BLaER1 treated with 17β-estradiol and CSF1 and Interleukin-3, amounts not matched to agents 10 nM and 100 nM (cell line): ENCODE measurements around the gene TIMM17A.
"Not testable (repeated sequence)": the region's sequence is repeated elsewhere in the genome, so short reads cannot be mapped to it uniquely, and the experiment has no call there.

Experiments
- H3K27ac ChIP-seq, 11 experiments: shearing (Covaris generic); formaldehyde crosslinking; 2 replicates each; pipeline ENCODE4 v1.8.1; 2022
- H3K27me3 ChIP-seq, 11 experiments: shearing (Covaris generic); formaldehyde crosslinking; 2 replicates each; pipeline ENCODE4 v1.8.1; 2022
- H3K36me3 ChIP-seq, 11 experiments: shearing (Covaris generic); formaldehyde crosslinking; 2 replicates each; pipeline ENCODE4 v1.8.1; 2022
- H3K4me1 ChIP-seq, 10 experiments: shearing (Covaris generic); formaldehyde crosslinking; 2 replicates each; pipeline ENCODE4 v1.8.1; 2022
- H3K4me2 ChIP-seq, 11 experiments: shearing (Covaris generic); formaldehyde crosslinking; 2 replicates each; pipeline ENCODE4 v1.8.1; 2022
- H3K4me3 ChIP-seq, 10 experiments: shearing (Covaris generic); formaldehyde crosslinking; 2 replicates each; pipeline ENCODE4 v1.8.1; 2022
- H3K9ac ChIP-seq, 11 experiments: shearing (Covaris generic); formaldehyde crosslinking; 2 replicates each; pipeline ENCODE4 v1.8.1; 2022
- H3K9me3 ChIP-seq, 11 experiments: shearing (Covaris generic); formaldehyde crosslinking; replicated peaks in 1 of 11; 2 replicates each; pipeline ENCODE4 v1.8.1; 2022
- H4K20me1 ChIP-seq, 11 experiments: shearing (Covaris generic); formaldehyde crosslinking; 2 replicates each; pipeline ENCODE4 v1.8.1; 2022
- Cebpa-rat ChIP-seq, 11 experiments: shearing (Covaris generic); IDR thresholded peaks; 2 replicates each; pipeline ENCODE4 v1.8.1; 2022

The TIMM17A gene

DNA sequence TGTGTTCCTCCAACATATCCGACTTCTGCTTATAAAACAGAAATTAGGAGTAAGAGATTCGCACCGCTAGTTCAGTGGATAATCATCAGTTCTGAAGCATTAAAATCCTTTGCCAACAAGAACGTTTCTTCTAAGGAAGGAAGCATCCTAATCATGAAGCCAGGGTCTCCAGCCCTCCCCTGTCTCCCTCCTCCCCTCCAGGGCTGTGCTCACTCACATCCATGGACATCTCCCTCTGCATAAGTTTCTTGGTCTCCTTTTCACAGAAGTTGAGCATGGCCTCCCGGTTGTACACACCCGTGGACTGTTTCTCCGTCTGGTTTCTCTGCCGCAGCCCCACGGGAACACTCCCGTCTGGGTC lies 9.5 kb upstream of the TIMM17A start:
- Histone ChIP-seq H3K27ac (no peak overlapping the region), H4K20me1 (0 out of 22 replicates have a peak, but pooled peaks cover 0 to 4% (median 0%) of the 10 kb centered on the region in 11 experiments), H3K4me2 (0 out of 22 replicates have a peak overlapping the region, but pooled peaks of 1 of the 11 experiments have one; percentile 29), H3K9me3 (peaks cover 0 to 7% (median 0%) of the 10 kb centered on the region in 11 experiments; a peak in 1 of 22 replicates), H3K9ac (no peak overlapping the region), H3K36me3 (no peaks in the 10 kb centered on the region), H3K27me3 (peaks cover 40 to 55% (median 53%) of the 10 kb centered on the region in 11 experiments), H3K4me3 (no peak overlapping the region), H3K4me1 (peaks cover 0 to 13% (median 5%) of the 10 kb centered on the region in 10 experiments; a peak in 5 of 20 replicates)
- no peak for TF ChIP-seq Cebpa-rat (IDR thresholded peaks at IDR 0.05)

DNA sequence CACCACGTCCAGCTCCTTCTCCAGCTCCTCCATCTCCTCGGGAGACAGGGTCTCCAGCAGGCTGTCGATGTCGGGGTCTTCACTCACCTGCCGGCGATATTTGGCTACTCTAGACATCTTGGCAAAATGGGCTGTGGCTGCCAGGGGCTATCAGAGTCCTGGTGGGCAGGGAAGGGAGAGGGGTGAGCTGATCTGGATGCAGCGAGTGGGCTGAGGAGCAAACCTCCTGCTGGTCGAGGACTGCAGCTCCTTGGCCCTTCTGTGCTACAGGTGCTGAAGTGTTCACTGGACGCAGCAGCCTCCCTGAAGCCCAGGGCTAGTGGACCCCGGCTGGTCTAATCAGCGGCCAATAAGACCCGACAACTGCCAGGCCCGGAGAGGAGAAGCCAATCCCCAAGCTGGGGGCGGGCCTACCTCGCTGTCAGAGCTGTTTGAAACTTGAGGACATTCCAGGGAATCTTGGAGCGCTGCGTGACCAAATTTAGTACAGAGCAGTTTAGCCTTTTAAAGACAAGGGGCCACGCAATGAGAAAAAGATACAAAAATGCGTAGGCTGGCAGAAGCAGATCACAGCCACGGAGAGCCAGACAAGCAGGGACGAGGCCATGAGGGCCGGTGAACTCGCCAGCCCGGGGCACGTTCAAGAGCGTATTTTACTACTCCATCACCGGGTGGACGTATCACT lies 8.9 kb upstream of the TIMM17A start, which contains the start of gene LMOD1:
Gene LMOD1 (minus strand): TSS at position 325 of the 685 bp plus-strand sequence. CDS start 208 bp downstream, at position 117.
- H3K9ac ChIP-seq = no peak within 1 kb of the TSS
- peaks cover 40 to 55% (median 53%) of the 10 kb centered on the region in 11 experiments for H3K27me3 ChIP-seq
- peaks cover 0 to 7% (median 0%) of the 10 kb centered on the region in 11 experiments; a peak in 1 of 22 replicates for H3K9me3 ChIP-seq
- peaks cover 0 to 13% (median 5%) of the 10 kb centered on the region in 10 experiments; a peak in 5 of 20 replicates for H3K4me1 ChIP-seq
- no peaks in the 10 kb centered on the region for H3K36me3 ChIP-seq
- peak within 1 kb of the TSS in 6 of 11 experiments; percentile 3 to 29 (median 12); a peak in 8 of 22 replicates for H3K4me2 ChIP-seq
- no peak within 1 kb of the TSS for H3K27ac ChIP-seq
- no peak within 1 kb of the TSS for H3K4me3 ChIP-seq
- TF ChIP-seq Cebpa-rat (IDR thresholded peaks at IDR 0.05) = no peak
- 0 out of 22 replicates have a peak, but pooled peaks cover 0 to 4% (median 0%) of the 10 kb centered on the region in 11 experiments for H4K20me1 ChIP-seq

- Histone ChIP-seq H4K20me1 (0 out of 22 replicates have a peak, but pooled peaks cover 0 to 4% (median 0%) of the 10 kb centered on the region in 11 experiments), H3K27me3 (peaks cover 40 to 55% (median 53%) of the 10 kb centered on the region in 11 experiments), H3K4me1 (peaks cover 0 to 13% (median 5%) of the 10 kb centered on the region in 10 experiments; a peak in 5 of 20 replicates), H3K9ac (no peak overlapping the region), H3K27ac (no peak overlapping the region), H3K4me2 (no peak overlapping the region), H3K36me3 (no peaks in the 10 kb centered on the region), H3K4me3 (no peak overlapping the region), H3K9me3 (peaks cover 0 to 7% (median 0%) of the 10 kb centered on the region in 11 experiments; a peak in 1 of 22 replicates)
- TF ChIP-seq Cebpa-rat (IDR thresholded peaks at IDR 0.05) = no peak
These were observed 7.7 kb upstream of the TIMM17A start for GRCh38 chr1:201947697-201948008.

- H3K4me2 ChIP-seq = peak overlapping the region in 4 of 11 experiments; percentile 7 to 37 (median 28); a peak in 6 of 22 replicates
- H3K9me3 ChIP-seq = peaks cover 0 to 7% (median 0%) of the 10 kb centered on the region in 11 experiments; a peak in 1 of 22 replicates
- no peak overlapping the region for H3K9ac ChIP-seq
- H3K4me3 ChIP-seq = no peak overlapping the region
- H3K4me1 ChIP-seq = peaks cover 0 to 17% (median 6%) of the 10 kb centered on the region in 10 experiments; a peak in 12 of 20 replicates
- TF ChIP-seq Cebpa-rat (IDR thresholded peaks at IDR 0.05) = no peak
- peaks cover 40 to 45% (median 42%) of the 10 kb centered on the region in 11 experiments for H3K27me3 ChIP-seq
- H3K27ac ChIP-seq = no peak overlapping the region
- no peaks in the 10 kb centered on the region for H3K36me3 ChIP-seq
- 0 out of 22 replicates have a peak, but pooled peaks cover 0 to 4% (median 0%) of the 10 kb centered on the region in 11 experiments for H4K20me1 ChIP-seq
These were observed 5.8 kb upstream of the TIMM17A start for GRCh38 chr1:201949491-201949890.

- peaks cover 13 to 25% (median 20%) of the 10 kb centered on the region in 10 experiments for H3K4me1 ChIP-seq
- H3K36me3 ChIP-seq = peaks cover 24 to 27% (median 26%) of the 10 kb centered on the region in 11 experiments
- H3K4me3 ChIP-seq = peak overlapping the region; percentile 80 to 92 (median 88)
- peak overlapping the region; percentile 90 to 96 (median 93) for H3K9ac ChIP-seq
- H3K27me3 ChIP-seq = no peaks in the 10 kb centered on the region
- H3K9me3 ChIP-seq = no peaks in the 10 kb centered on the region
- peak overlapping the region; percentile 57 to 92 (median 74) for H3K4me2 ChIP-seq
- TF ChIP-seq Cebpa-rat (IDR thresholded peaks at IDR 0.05) = no peak
- H4K20me1 ChIP-seq = peaks cover 0 to 25% (median 17%) of the 10 kb centered on the region in 11 experiments; a peak in 16 of 22 replicates
- peak overlapping the region; percentile 82 to 95 (median 91) for H3K27ac ChIP-seq
These were observed 867 bp upstream of the TIMM17A start for GRCh38 chr1:201954263-201955008.

- no peak for TF ChIP-seq Cebpa-rat (IDR thresholded peaks at IDR 0.05)
These were observed 433 bp downstream of the TIMM17A start for GRCh38 chr1:201955729-201956143.

DNA sequence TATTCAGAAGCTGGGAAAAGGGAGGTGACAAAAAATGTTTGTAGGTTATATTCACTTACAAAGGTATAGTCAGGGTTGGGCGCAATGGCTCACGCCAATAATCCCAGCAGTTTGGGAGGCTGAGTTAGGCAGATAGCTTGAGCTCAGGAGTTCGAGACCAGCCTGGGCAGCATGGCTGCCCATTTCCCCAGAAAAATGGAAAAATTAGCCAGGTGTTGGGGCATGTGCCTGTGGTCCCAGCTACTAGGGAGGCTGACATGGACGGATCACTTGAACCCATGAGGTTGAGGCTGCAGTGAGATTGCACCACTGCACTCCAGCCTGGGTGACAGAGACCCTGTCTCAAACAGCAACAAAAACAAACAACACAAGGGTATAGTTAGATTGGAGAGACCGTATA lies 3.0 kb downstream of the TIMM17A start:
- Histone ChIP-seq H3K4me2 (no peak overlapping the region), H3K27ac (no peak overlapping the region), H3K4me3 (no peak overlapping the region), H3K9me3 (no peaks in the 10 kb centered on the region), H4K20me1 (peaks cover 22 to 62% (median 53%) of the 10 kb centered on the region in 11 experiments; a peak in 19 of 22 replicates), H3K36me3 (peaks cover 63 to 66% (median 65%) of the 10 kb centered on the region in 11 experiments), H3K9ac (no peak overlapping the region), H3K4me1 (peaks cover 13 to 22% (median 19%) of the 10 kb centered on the region in 10 experiments), H3K27me3 (no peaks in the 10 kb centered on the region)
- TF ChIP-seq Cebpa-rat (IDR thresholded peaks at IDR 0.05) = no peak

More at GRCh38 chr1:201955729-201956143, 433 bp downstream of the TIMM17A start:
- H3K4me3 ChIP-seq = peak overlapping the region; percentile 80 to 92 (median 88)
- H4K20me1 ChIP-seq = peaks cover 3 to 38% (median 27%) of the 10 kb centered on the region in 11 experiments; a peak in 19 of 22 replicates
- no peaks in the 10 kb centered on the region for H3K9me3 ChIP-seq
- H3K36me3 ChIP-seq = peaks cover 37 to 40% (median 39%) of the 10 kb centered on the region in 11 experiments
- H3K4me1 ChIP-seq = peaks cover 13 to 22% (median 19%) of the 10 kb centered on the region in 10 experiments
- H3K27ac ChIP-seq = peak overlapping the region; percentile 82 to 95 (median 91)
- H3K4me2 ChIP-seq = peak overlapping the region; percentile 83 to 92 (median 89)
- H3K27me3 ChIP-seq = no peaks in the 10 kb centered on the region
- H3K9ac ChIP-seq = peak overlapping the region; percentile 90 to 96 (median 93)

- Histone ChIP-seq H4K20me1 (peaks cover 22 to 93% (median 74%) of the 10 kb centered on the region in 11 experiments; a peak in 19 of 22 replicates), H3K36me3 (peaks cover 94 to 100% (median 98%) of the 10 kb centered on the region in 11 experiments)
- H3K4me3 ChIP-seq, H3K9ac ChIP-seq, H3K9me3 ChIP-seq, H3K4me1 ChIP-seq, H3K27ac ChIP-seq, H3K27me3 ChIP-seq, H3K4me2 ChIP-seq: not testable (repeated sequence)
These were observed 7.1 kb downstream of the TIMM17A start for GRCh38 chr1:201962382-201962781.
